ENCODE measurements around the gene KLHL18. TPM values are rescaled to one million over a fixed set of nuclear protein-coding genes. Genes with fewer than 3 reads are reported as not detected.

KLHL18 gene
- polyA plus RNA-seq, 1 donor from 2014 or later: 37.0 TPM

DNA sequence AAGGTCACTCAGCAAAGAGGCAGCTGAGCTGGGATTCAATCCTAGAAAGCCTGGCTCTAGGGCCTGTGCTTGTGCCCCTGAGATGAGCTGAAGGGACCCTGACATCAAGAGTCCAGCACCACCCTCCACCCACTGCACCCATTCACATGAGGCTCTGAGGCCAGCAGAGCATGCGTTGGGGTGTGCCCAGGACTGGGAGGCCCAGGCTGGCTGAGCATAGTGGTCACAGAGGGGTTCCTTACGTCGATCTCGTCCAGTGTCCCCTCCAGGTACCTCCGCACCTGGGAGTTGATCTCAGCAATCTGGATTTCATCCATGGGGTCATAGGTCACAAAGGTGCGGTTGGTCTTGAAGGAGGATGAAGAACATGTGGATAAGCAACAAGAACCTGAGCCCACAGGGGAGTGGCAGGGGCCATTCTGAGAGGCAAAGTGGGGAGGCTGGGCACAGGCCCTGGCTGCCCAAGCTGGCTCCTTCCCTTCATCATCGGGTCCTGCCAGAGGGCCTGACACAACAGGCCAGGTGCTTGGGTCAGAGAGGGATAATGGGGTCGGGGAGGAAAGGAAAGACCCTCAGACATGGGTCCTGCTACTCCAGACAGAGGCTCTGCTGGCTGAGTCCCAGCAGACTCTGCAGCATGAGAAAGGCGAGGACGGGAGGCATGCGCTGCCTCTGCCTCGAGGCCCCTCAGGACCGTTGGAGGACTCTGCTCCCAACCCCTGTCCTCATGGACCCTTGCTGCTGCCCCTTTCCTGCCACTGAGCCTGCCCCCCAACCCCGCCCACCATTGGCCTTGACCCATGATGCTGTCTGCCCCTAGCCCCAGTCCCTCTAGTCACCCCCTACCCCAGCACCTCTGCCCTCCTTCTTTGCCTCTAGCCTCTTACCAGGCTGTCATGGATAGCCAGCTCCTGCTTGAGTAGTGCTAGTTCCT lies 35.3 kb upstream of the KLHL18 start:
- TF ChIP-seq TAF1 (IDR thresholded peaks at IDR 0.05; ENCODE audit: low read depth): no peak
- no peak for TF ChIP-seq SMC3 (conservative IDR thresholded peaks at IDR 0.05; ENCODE audit: poor library complexity)
- no peak for TF ChIP-seq EP300 (conservative IDR thresholded peaks at IDR 0.05; ENCODE audit: poor library complexity, severe bottlenecking)
- TF ChIP-seq, protein P1, sequence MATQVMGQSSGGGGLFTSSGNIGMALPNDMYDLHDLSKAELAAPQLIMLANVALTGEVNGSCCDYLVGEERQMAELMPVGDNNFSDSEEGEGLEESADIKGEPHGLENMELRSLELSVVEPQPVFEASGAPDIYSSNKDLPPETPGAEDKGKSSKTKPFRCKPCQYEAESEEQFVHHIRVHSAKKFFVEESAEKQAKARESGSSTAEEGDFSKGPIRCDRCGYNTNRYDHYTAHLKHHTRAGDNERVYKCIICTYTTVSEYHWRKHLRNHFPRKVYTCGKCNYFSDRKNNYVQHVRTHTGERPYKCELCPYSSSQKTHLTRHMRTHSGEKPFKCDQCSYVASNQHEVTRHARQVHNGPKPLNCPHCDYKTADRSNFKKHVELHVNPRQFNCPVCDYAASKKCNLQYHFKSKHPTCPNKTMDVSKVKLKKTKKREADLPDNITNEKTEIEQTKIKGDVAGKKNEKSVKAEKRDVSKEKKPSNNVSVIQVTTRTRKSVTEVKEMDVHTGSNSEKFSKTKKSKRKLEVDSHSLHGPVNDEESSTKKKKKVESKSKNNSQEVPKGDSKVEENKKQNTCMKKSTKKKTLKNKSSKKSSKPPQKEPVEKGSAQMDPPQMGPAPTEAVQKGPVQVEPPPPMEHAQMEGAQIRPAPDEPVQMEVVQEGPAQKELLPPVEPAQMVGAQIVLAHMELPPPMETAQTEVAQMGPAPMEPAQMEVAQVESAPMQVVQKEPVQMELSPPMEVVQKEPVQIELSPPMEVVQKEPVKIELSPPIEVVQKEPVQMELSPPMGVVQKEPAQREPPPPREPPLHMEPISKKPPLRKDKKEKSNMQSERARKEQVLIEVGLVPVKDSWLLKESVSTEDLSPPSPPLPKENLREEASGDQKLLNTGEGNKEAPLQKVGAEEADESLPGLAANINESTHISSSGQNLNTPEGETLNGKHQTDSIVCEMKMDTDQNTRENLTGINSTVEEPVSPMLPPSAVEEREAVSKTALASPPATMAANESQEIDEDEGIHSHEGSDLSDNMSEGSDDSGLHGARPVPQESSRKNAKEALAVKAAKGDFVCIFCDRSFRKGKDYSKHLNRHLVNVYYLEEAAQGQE (IDR thresholded peaks at IDR 0.05; ENCODE audit: borderline replicate concordance): no peak
- no peak for TF ChIP-seq CTCF (IDR thresholded peaks at IDR 0.05; ENCODE audit: poor library complexity, severe bottlenecking)
- no peak for TF ChIP-seq EZH2 (IDR thresholded peaks at IDR 0.05; ENCODE audit: borderline replicate concordance, insufficient read depth, low read length, poor library complexity, severe bottlenecking)

DNA sequence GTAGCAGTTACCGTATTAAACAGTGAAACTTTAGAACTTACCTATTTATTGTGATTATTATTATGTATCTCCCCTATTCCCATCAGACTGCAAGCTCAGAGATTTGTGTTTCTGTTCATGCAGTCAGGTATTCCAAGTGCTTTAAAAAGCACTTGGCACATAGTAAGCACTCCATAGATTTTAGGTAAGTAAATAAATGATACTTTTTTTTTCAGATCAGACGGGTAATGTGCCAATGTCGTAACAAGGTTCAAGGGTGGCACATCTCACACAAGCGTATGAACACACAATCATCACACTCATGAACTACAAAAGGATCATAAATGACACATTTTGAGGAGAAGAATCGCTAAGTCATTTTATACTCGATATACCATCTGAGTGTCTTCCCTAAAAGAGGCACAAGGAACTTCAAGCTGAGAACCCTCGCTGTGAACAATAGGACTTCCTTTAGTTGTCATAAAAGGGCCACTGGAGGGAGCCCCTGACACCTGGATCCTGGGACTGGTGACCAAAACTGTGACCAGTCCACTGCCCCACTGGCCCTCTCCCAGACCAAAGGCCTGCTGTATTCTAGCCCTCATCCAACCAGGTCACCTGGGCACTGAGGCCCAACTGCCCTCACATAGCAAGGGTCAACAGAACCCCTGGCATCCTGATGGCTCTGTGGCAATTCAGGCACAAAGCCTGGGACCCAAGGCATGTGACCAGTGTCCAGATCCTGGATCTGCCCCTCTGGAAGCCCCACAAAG lies 32.3 kb upstream of the KLHL18 start:
- Histone ChIP-seq H3K9me3 (ENCODE audit: low read length) (no peaks in the 10 kb centered on the region), H2AFZ (ENCODE audit: low read depth, low read length) (no peak overlapping the region)

More for the DNA sequence above, 35.3 kb upstream of the KLHL18 start:
- Histone ChIP-seq H3K9me3 (ENCODE audit: low read length) (no peaks in the 10 kb centered on the region), H3K27ac (ENCODE audit: low read length) (no peak overlapping the region), H3K9ac (ENCODE audit: low read length) (no peak overlapping the region), H3K4me2 (ENCODE audit: low read length) (no peak overlapping the region), H4K20me1 (ENCODE audit: insufficient read depth) (no peaks in the 10 kb centered on the region), H3K9me2 (ENCODE audit: insufficient read depth, low read length) (no peaks in the 10 kb centered on the region), H3K79me2 (replicated peaks; ENCODE audit: insufficient read depth, low read length) (no peaks in the 10 kb centered on the region), H3K36me3 (ENCODE audit: insufficient read depth, low read length) (no peaks in the 10 kb centered on the region), H2AFZ (ENCODE audit: low read depth, low read length) (no peak overlapping the region), H3K4me3 (ENCODE audit: low read length) (no peak overlapping the region), H3F3A (ENCODE audit: insufficient read depth, low read length, poor library complexity, severe bottlenecking) (no peaks in the 10 kb centered on the region), H3K27me3 (ENCODE audit: insufficient read depth, low read depth, low read length) (no peaks in the 10 kb centered on the region)

More for the DNA sequence above, 32.3 kb upstream of the KLHL18 start:
- TF ChIP-seq RAD21 (conservative IDR thresholded peaks at IDR 0.05) (no peak), TAF1 (IDR thresholded peaks at IDR 0.05; ENCODE audit: low read depth) (no peak), EZH2 (IDR thresholded peaks at IDR 0.05; ENCODE audit: borderline replicate concordance, insufficient read depth, low read length, poor library complexity, severe bottlenecking) (no peak), MXI1 (conservative IDR thresholded peaks at IDR 0.05; ENCODE audit: poor library complexity, severe bottlenecking) (no peak), EP300 (conservative IDR thresholded peaks at IDR 0.05; ENCODE audit: poor library complexity, severe bottlenecking) (no peak), CTCF (IDR thresholded peaks at IDR 0.05; ENCODE audit: poor library complexity, severe bottlenecking) (no peak), POLR2AphosphoS5 (IDR thresholded peaks at IDR 0.05) (no peak), SMC3 (conservative IDR thresholded peaks at IDR 0.05; ENCODE audit: poor library complexity) (no peak)
- TF ChIP-seq, protein P1 (IDR thresholded peaks at IDR 0.05; ENCODE audit: borderline replicate concordance): no peak
- H3K27ac ChIP-seq (ENCODE audit: low read length): no peak overlapping the region
- H3K4me3 ChIP-seq (ENCODE audit: low read length): no peak overlapping the region
- no peaks in the 10 kb centered on the region for H3K36me3 ChIP-seq (ENCODE audit: insufficient read depth, low read length)
- H3K4me2 ChIP-seq (ENCODE audit: low read length): no peak overlapping the region
- no peaks in the 10 kb centered on the region for H4K20me1 ChIP-seq (ENCODE audit: insufficient read depth)
- H3K79me2 ChIP-seq (replicated peaks; ENCODE audit: insufficient read depth, low read length): no peaks in the 10 kb centered on the region
- H3K9ac ChIP-seq (ENCODE audit: low read length): no peak overlapping the region
- H3K9me2 ChIP-seq (ENCODE audit: insufficient read depth, low read length): no peaks in the 10 kb centered on the region
- H3F3A ChIP-seq (ENCODE audit: insufficient read depth, low read length, poor library complexity, severe bottlenecking): no peaks in the 10 kb centered on the region
- no peaks in the 10 kb centered on the region for H3K27me3 ChIP-seq (ENCODE audit: insufficient read depth, low read depth, low read length)
